ENCODE measurements around the gene SORCS2.

SORCS2 gene

DNA sequence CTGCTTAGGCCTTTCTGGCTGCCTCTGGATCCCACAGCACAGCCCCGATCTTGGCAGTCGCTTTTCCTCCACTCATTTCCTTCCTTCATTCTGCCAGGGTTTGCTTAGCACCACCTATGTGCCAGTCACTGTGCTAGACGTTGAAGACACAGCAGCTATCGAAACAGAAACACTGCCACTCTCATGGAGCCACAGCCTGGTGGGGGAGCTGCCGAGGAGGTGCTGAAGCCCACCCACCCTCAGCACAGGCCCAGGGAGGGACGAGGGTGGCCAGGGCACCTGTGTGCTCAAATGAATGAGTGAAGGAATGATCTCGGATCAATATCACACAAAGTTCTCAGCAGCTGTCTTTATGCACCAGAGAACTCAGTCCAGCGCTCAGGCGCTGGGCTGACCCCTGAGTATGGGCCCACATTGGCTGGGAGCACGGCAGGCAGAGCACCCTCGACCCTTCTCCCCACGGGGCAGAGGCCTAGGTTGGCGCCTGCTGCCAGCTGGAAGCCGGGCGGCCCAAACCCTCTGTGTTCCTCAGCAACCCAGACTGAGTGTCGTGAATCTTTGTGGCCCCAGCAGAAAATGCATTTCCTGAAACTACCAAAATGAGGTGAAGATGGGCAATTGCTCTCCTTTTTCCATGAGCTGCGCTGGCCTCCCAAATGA lies 108.9 kb downstream of the SORCS2 start:
- TF ChIP-seq, protein P1, sequence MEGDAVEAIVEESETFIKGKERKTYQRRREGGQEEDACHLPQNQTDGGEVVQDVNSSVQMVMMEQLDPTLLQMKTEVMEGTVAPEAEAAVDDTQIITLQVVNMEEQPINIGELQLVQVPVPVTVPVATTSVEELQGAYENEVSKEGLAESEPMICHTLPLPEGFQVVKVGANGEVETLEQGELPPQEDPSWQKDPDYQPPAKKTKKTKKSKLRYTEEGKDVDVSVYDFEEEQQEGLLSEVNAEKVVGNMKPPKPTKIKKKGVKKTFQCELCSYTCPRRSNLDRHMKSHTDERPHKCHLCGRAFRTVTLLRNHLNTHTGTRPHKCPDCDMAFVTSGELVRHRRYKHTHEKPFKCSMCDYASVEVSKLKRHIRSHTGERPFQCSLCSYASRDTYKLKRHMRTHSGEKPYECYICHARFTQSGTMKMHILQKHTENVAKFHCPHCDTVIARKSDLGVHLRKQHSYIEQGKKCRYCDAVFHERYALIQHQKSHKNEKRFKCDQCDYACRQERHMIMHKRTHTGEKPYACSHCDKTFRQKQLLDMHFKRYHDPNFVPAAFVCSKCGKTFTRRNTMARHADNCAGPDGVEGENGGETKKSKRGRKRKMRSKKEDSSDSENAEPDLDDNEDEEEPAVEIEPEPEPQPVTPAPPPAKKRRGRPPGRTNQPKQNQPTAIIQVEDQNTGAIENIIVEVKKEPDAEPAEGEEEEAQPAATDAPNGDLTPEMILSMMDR (IDR thresholded peaks at IDR 0.05; ENCODE audit: low read depth, low read length, missing control alignments) = no peak
- in situ Hi-C loops (cut with HindIII; ENCODE audit: low pct_ligation_motif_present, low sequenced_read_pairs) = no loop called here
- Histone ChIP-seq H3K4me3 (ENCODE audit: low read depth, low read length) (no peak overlapping the region), H3K27ac (no peak overlapping the region), H3K36me3 (replicated peaks) (no peaks in the 10 kb centered on the region), H3K27me3 (replicated peaks) (peaks cover 16% of the 10 kb centered on the region)
- DNase-seq = no peak

DNA sequence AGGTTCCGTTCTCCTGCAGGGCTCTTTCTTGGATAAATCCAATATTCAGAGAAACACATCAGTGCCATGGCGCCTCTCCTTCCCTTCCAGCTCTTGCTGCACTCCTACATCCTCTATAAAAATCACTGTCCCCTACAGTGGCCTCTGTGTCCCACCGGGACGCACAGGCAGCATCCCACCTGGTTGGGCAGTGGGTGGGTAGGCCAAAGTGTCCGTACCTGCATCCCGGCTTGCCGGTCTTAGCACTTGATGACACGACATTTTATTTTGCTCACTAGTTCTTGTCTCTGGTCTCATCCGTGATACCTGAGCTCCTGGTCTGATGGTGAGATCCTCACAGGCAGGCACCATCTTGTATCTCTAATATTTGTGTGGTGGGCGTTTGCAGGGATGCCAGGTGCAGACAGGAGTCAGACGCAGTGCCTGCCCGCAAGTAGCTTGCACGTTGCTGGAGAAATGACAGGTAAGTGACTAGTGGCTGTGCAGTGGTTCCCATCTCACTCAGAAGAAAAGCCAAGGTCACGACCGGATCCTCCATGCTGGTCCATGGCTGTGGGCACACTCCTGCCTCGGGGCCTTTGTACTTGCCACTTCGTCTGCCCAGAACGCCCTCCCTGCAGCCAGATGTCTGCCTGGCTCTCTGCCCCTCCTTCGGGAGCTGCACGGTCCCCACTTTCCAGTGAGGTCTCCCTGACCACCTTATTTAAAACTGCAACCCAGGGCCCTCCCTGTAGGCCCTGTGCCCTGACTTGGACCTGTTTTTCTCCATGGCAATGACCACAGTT lies 109.7 kb downstream of the SORCS2 start:
- Histone ChIP-seq H3K27me3 (replicated peaks) (peaks cover 24% of the 10 kb centered on the region), H3K27ac (no peak overlapping the region), H3K36me3 (replicated peaks) (no peaks in the 10 kb centered on the region), H3K4me3 (ENCODE audit: low read depth, low read length) (no peak overlapping the region)
- TF ChIP-seq, protein P1 (IDR thresholded peaks at IDR 0.05; ENCODE audit: low read depth, low read length, missing control alignments) = no peak
- DNase-seq = no peak
- in situ Hi-C loops (cut with HindIII; ENCODE audit: low pct_ligation_motif_present, low sequenced_read_pairs) = no loop called here

DNA sequence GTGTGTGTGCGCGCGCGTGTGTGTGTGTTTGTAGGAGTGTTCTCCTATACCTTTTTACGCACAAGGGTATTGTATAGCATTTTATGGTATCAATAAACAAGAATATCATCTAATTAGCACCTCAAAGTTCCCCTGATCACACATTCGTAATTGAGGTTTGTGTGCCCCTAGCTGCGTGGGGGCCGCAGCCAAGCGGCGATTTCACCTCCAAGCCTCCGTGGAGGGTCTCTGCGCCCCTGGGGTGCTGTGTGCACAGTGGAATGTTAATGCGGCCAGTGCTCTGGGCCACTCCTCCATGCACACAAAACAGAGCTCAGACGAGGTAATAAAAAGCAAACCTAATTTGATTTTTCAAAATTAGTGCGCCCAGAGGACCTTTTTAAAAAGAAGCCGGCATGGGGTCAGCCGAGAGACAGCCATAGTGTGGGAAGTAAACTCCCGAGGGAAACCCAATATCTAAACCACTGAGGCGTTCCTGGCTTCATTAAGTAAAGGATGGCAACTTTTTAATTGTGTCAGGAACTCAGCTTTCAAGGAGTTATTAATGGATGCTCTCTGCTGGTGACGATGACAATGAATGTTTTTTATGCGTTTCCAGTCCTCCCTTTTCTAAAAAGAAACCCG lies 110.6 kb downstream of the SORCS2 start:
- Histone ChIP-seq H3K27me3 (replicated peaks) (peaks cover 29% of the 10 kb centered on the region), H3K4me3 (ENCODE audit: low read depth, low read length) (no peak overlapping the region), H3K36me3 (replicated peaks) (no peaks in the 10 kb centered on the region), H3K27ac (no peak overlapping the region)
- TF ChIP-seq, protein P1 (IDR thresholded peaks at IDR 0.05; ENCODE audit: low read depth, low read length, missing control alignments) = no peak
- in situ Hi-C loops (cut with HindIII; ENCODE audit: low pct_ligation_motif_present, low sequenced_read_pairs) = no loop called here
- no peak for DNase-seq

DNA sequence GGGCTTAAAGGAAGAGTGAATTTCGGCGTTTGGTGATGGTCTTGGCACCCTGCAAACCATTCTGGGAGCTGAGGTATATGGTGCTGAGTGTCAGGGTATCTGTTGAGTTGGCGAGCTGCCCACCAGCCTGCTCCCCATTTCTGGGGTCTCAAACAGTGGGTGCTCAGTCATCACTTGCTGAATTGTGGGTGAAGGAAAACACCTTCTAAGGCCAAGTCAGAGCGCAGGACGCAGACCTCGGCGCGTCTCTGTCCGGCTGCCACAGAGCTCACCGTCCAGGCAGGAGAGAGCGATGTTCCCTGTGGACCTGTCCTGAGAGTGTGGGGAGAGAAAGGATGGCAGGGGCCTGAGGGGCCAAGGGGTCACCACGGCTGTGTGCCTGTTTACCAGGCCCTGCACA lies 111.2 kb downstream of the SORCS2 start:
- peaks cover 29% of the 10 kb centered on the region for H3K27me3 ChIP-seq (replicated peaks)

DNA sequence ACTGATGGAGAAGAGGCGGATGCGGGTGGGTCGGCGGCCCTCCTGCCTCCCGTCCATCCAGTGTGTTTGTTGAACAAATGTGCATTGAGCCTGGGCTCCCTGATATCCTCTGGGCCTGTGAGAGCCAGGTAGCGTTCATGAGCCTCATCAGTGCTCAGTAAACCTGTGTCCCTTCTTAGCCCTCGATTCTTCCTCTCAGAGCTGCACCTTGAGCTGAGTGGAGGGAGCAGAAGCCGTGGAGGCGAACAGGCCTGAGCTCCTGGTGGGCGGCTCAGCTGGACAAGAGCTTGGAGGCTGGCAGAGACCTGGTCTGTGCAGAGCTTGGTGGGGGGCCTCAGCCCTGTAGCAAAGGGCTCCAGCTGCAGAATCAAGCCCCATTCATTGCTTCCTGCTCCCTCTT lies 112.1 kb downstream of the SORCS2 start:
- TF ChIP-seq, protein P1 (IDR thresholded peaks at IDR 0.05; ENCODE audit: low read depth, low read length, missing control alignments) = no peak
- H3K4me3 ChIP-seq (ENCODE audit: low read depth, low read length) = no peak overlapping the region
- peaks cover 29% of the 10 kb centered on the region for H3K27me3 ChIP-seq (replicated peaks)
- no peak for DNase-seq
- H3K27ac ChIP-seq = no peak overlapping the region
- in situ Hi-C loops (cut with HindIII; ENCODE audit: low pct_ligation_motif_present, low sequenced_read_pairs) = no loop called here
- no peaks in the 10 kb centered on the region for H3K36me3 ChIP-seq (replicated peaks)

More for the DNA sequence above, 111.2 kb downstream of the SORCS2 start:
- Histone ChIP-seq H3K36me3 (replicated peaks) (no peaks in the 10 kb centered on the region), H3K4me3 (ENCODE audit: low read depth, low read length) (no peak overlapping the region), H3K27ac (no peak overlapping the region)
- TF ChIP-seq, protein P1 (IDR thresholded peaks at IDR 0.05; ENCODE audit: low read depth, low read length, missing control alignments) = no peak
- DNase-seq = no peak
- in situ Hi-C loops (cut with HindIII; ENCODE audit: low pct_ligation_motif_present, low sequenced_read_pairs) = no loop called here

Data from brain microvascular endothelial cell (primary cell).